ENCODE data around the gene METTL4. TPM values are rescaled to one million over a fixed set of nuclear protein-coding genes. Genes with fewer than 3 reads are reported as not detected.

Gene METTL4
- total and polyA plus RNA-seq, 2 of the 8 experiments (the other 6 are each of a cell fraction or from before 2014, with no cell fraction given) = 8.5 to 11.5 TPM

GRCh38 chr18:2569338-2570207, 1.7 kb downstream of the METTL4 start:
- Histone ChIP-seq H3K18ac (ENCODE audit: extremely low read depth, low read length) (no peak overlapping the region), H2BK5ac (ENCODE audit: low read depth, low read length) (no peak overlapping the region), H3K56ac (replicated peaks; ENCODE audit: insufficient read length, low read depth, low read length) (no peak overlapping the region), H4K91ac (replicated peaks; ENCODE audit: insufficient read length, low read length) (no peak overlapping the region), H3K79me1 (ENCODE audit: low read depth, low read length) (peaks cover 8% of the 10 kb centered on the region), H3K27ac (ENCODE audit: low read depth, low read length) (no peak overlapping the region), H3K27me3 (replicated peaks in 1 of 4; ENCODE audit: control insufficient read depth in 3 of 4, extremely low read depth in 1 of 4, insufficient read depth in 3 of 4, low read length in 3 of 4) (no peaks in the 10 kb centered on the region), H2AFZ (ENCODE audit: low read length) (no peak overlapping the region), H3K36me3 (ENCODE audit: control insufficient read depth in 2 of 4, insufficient read depth in 4 of 4, low read length in 3 of 4) (peaks cover 0 to 8% (median 1%) of the 10 kb centered on the region in 4 experiments; a peak in 2 of 8 replicates), H2BK15ac (ENCODE audit: low read length) (no peak overlapping the region), H3K23me2 (ENCODE audit: low read depth, low read length) (peaks cover 8% of the 10 kb centered on the region), H3K4me1 (replicated peaks in 1 of 4; ENCODE audit: control insufficient read depth in 3 of 4, insufficient read depth in 4 of 4, low read length in 3 of 4) (peaks cover 0 to 8% (median 4%) of the 10 kb centered on the region in 4 experiments; a peak in 2 of 7 replicates), H2AK5ac (ENCODE audit: low read depth, low read length) (no peak overlapping the region), H3K14ac (ENCODE audit: insufficient read length) (no peak overlapping the region), H2BK120ac (replicated peaks; ENCODE audit: low read depth, low read length) (no peak overlapping the region), H3K4me3 (ENCODE audit: extremely low read depth in 1 of 4, insufficient read depth in 2 of 4, low read depth in 3 of 4, low read length in 4 of 4) (peak overlapping the region in 3 of 4 experiments; percentile 77 to 93 (median 79); a peak in 6 of 8 replicates), H3K4me2 (ENCODE audit: insufficient read depth in 1 of 2, low read depth in 2 of 2, low read length in 2 of 2) (peak overlapping the region; percentile 80 to 88), H3K9me3 (ENCODE audit: insufficient read depth in 2 of 2, low read depth in 1 of 2, low read length in 1 of 2) (no peaks in the 10 kb centered on the region), H2BK12ac (ENCODE audit: low read depth, low read length) (no peak overlapping the region), H4K8ac (ENCODE audit: extremely low read depth, insufficient read depth, low read length) (no peak overlapping the region), H3K79me2 (ENCODE audit: control insufficient read depth in 1 of 2, insufficient read depth in 2 of 2, low read length in 2 of 2) (peaks cover 12 to 54% of the 10 kb centered on the region in 2 experiments), H3K23ac (ENCODE audit: insufficient read length) (no peak overlapping the region), H3K9ac (replicated peaks in 1 of 4; ENCODE audit: extremely low read depth in 1 of 4, low read depth in 3 of 4, low read length in 3 of 4) (peak overlapping the region in 2 of 4 experiments; percentile 6 to 43; a peak in 1 of 7 replicates), H4K5ac (ENCODE audit: insufficient read length, low read depth, low read length) (no peak overlapping the region), H4K20me1 (replicated peaks in 1 of 2; ENCODE audit: control insufficient read depth in 1 of 2, insufficient read depth in 2 of 2, low read length in 2 of 2) (no peaks in the 10 kb centered on the region), H2BK20ac (ENCODE audit: low read length) (no peak overlapping the region), H3K4ac (replicated peaks; ENCODE audit: insufficient read length, low read depth, low read length) (no peak overlapping the region)
- POLR2A ChIA-PET (ENCODE audit: partially characterized antibody) = interaction anchor here (1.4 kb wide), 1 partner anchor 7 kb away, joined by 3 read pairs; no protein-coding TSS in a partner anchor
- 69% methylated on average over 10 of the region's 10 CpGs; no CpG with 5 or more reads in 1 of the 2 experiments for WGBS, 2 experiments (ENCODE audit: extremely low coverage in 1 of 2, insufficient coverage in 1 of 2, insufficient read length in 1 of 2, insufficient replicate concordance in 2 of 2, low coverage in 1 of 2, low lambda C conversion rate in 2 of 2, missing lambda C conversion rate in 1 of 2)
- DNase-seq (ENCODE audit: low read depth in 1 of 2, low spot score in 2 of 2) (no peak), FAIRE-seq (no peak)
- CTCF ChIA-PET (ENCODE audit: partially characterized antibody) = no interaction called here
- no peak for TF ChIP-seq SUZ12 (IDR thresholded peaks at IDR 0.05; ENCODE audit: low read length)
- no peak for TF ChIP-seq SAP30 (IDR thresholded peaks at IDR 0.05; ENCODE audit: insufficient read depth, insufficient replicate concordance, low read length)
- TF ChIP-seq KDM1A (IDR thresholded peaks at IDR 0.05; ENCODE audit: borderline replicate concordance, low read length) = no peak
- no peak for TF ChIP-seq EP300 (IDR thresholded peaks at IDR 0.05; ENCODE audit: borderline replicate concordance in 1 of 2, low read depth in 2 of 2, low read length in 2 of 2)
- no peak for TF ChIP-seq TCF12 (IDR thresholded peaks at IDR 0.05; ENCODE audit: low read depth, low read length)
- no peak for TF ChIP-seq SIRT6 (IDR thresholded peaks at IDR 0.05; ENCODE audit: low read length)
- TF ChIP-seq HDAC2 (IDR thresholded peaks at IDR 0.05; ENCODE audit: borderline replicate concordance in 1 of 2, low read depth in 2 of 2, low read length in 2 of 2) = no peak
- TF ChIP-seq CTBP2 (IDR thresholded peaks at IDR 0.05; ENCODE audit: borderline replicate concordance, insufficient read depth, insufficient read length, low read length) = no peak
- TF ChIP-seq SRF (IDR thresholded peaks at IDR 0.05; ENCODE audit: low read depth, low read length) = no peak
- TF ChIP-seq GTF2F1 (IDR thresholded peaks at IDR 0.05; ENCODE audit: borderline replicate concordance, low read depth, low read length) = no peak

All from H1 (cell line).